GM18858 (cell line): ENCODE data around the gene PTPN12.
"Not testable (repeated sequence)": the region's sequence is repeated elsewhere in the genome, so short reads cannot be mapped to it uniquely, and the experiment has no call there.

Source experiments
- ATAC-seq: cut with Tn5 transposase; IDR thresholded peaks from one replicate; pipeline ENCODE4 v1.9.1; 2021; ENCODE audit not compliant: unreplicated experiment

Gene PTPN12

GRCh38 chr7:77538281-77539212, 1.5 kb downstream of the PTPN12 start:
- ATAC-seq: no peak

- ATAC-seq: no peak
Observed at GRCh38 chr7:77540402-77540822, 3.3 kb downstream of the PTPN12 start.

GRCh38 chr7:77540993-77541392, 3.9 kb downstream of the PTPN12 start:
- ATAC-seq: not testable (repeated sequence)

- ATAC-seq: no peak
Observed at GRCh38 chr7:77542409-77542808, 5.3 kb downstream of the PTPN12 start.

- ATAC-seq: no peak
Observed at GRCh38 chr7:77542895-77543294, 5.8 kb downstream of the PTPN12 start.

GRCh38 chr7:77543910-77544309, 6.8 kb downstream of the PTPN12 start:
- ATAC-seq: no peak

- ATAC-seq: no peak
Observed at GRCh38 chr7:77544518-77544917, 7.4 kb downstream of the PTPN12 start.

- no peak for ATAC-seq
Observed at GRCh38 chr7:77548206-77548605, 11.1 kb downstream of the PTPN12 start.

GRCh38 chr7:77549106-77549870, 12.2 kb downstream of the PTPN12 start:
- no peak for ATAC-seq

GRCh38 chr7:77550586-77550985, 13.5 kb downstream of the PTPN12 start:
- no peak for ATAC-seq

- no peak for ATAC-seq
Observed at GRCh38 chr7:77553123-77553522, 16.0 kb downstream of the PTPN12 start.

- ATAC-seq: no peak
Observed at GRCh38 chr7:77558284-77558967, 21.3 kb downstream of the PTPN12 start.

- peak; percentile 85 for ATAC-seq
Observed at GRCh38 chr7:77561352-77561751, 24.3 kb downstream of the PTPN12 start.

GRCh38 chr7:77563275-77563674, 26.2 kb downstream of the PTPN12 start:
- no peak for ATAC-seq

GRCh38 chr7:77565917-77566316, 28.8 kb downstream of the PTPN12 start:
- ATAC-seq: no peak

- ATAC-seq: no peak
Observed at GRCh38 chr7:77566421-77566820, 29.3 kb downstream of the PTPN12 start.

GRCh38 chr7:77569514-77570232, 32.6 kb downstream of the PTPN12 start:
- ATAC-seq: no peak

- no peak for ATAC-seq
Observed at GRCh38 chr7:77570330-77571011, 33.4 kb downstream of the PTPN12 start.

GRCh38 chr7:77571801-77572200, 34.7 kb downstream of the PTPN12 start:
- ATAC-seq: no peak

- ATAC-seq: no peak
Observed at GRCh38 chr7:77575187-77575586, 38.1 kb downstream of the PTPN12 start.
